ENCODE measurements around the gene FERMT2. TPM values are rescaled to one million over a fixed set of nuclear protein-coding genes. Genes with fewer than 3 reads are reported as not detected.
"Not testable (repeated sequence)": the region's sequence is repeated elsewhere in the genome, so short reads cannot be mapped to it uniquely, and the experiment has no call there.

FERMT2 gene
- total RNA-seq, 1 experiment from 2014 or later = 33.3 TPM

GRCh38 chr14:52920411-52920810 lies 30.4 kb downstream of the FERMT2 start:
- in situ Hi-C loops (cut with HindIII; ENCODE audit: low pct_unique_long_range_greater_than_20kb, low sequenced_read_pairs); POLR2A ChIA-PET; H3K9me3 ChIP-seq (ENCODE audit: control insufficient read depth, insufficient read depth, low read depth, low read length); H3K27me3 ChIP-seq (ENCODE audit: control insufficient read depth, insufficient read depth, low read length); H3K36me3 ChIP-seq (ENCODE audit: control insufficient read depth, insufficient read depth, low read length); ATAC-seq; intact Hi-C loops (cut with micrococcal nuclease; ENCODE audit: unreplicated experiment); H3K4me3 ChIP-seq (ENCODE audit: low read depth in 2 of 2, low read length in 2 of 2); BruUV-seq (replicated peaks); CTCF ChIA-PET; DNase-seq (ENCODE audit: low read depth, low spot score); H3K27ac ChIP-seq (ENCODE audit: low read length): not testable (repeated sequence)
- TF ChIP-seq TCF7L2 (IDR thresholded peaks at IDR 0.05; ENCODE audit: low read depth, low read length) = 0 out of 2 replicates have a peak, but pooled peaks have one; percentile 5
- H3K4me1 ChIP-seq (ENCODE audit: control insufficient read depth, insufficient read depth, low read length) = peaks cover 23% of the 10 kb centered on the region

- DNase-seq (ENCODE audit: low read depth, low spot score) = no peak
- POLR2A ChIA-PET = interaction anchor here (0.6 kb wide), 1 partner anchor 864 kb away, joined by 3 read pairs; no protein-coding TSS in a partner anchor
- no peaks in the 10 kb centered on the region for H3K27me3 ChIP-seq (ENCODE audit: control insufficient read depth, insufficient read depth, low read length)
- no peak for ATAC-seq
- BruUV-seq (replicated peaks) = no TSS peak
- in situ Hi-C loops (cut with HindIII; ENCODE audit: low pct_unique_long_range_greater_than_20kb, low sequenced_read_pairs) (no loop called here), intact Hi-C loops (cut with micrococcal nuclease; ENCODE audit: unreplicated experiment) (no loop called here)
- no peaks in the 10 kb centered on the region; the same call in 1 of the 2 replicates for H3K36me3 ChIP-seq (ENCODE audit: control insufficient read depth, insufficient read depth, low read length)
- no peaks in the 10 kb centered on the region for H3K9me3 ChIP-seq (ENCODE audit: control insufficient read depth, insufficient read depth, low read depth, low read length)
- H3K4me1 ChIP-seq (ENCODE audit: control insufficient read depth, insufficient read depth, low read length) = peaks cover 23% of the 10 kb centered on the region
- no peak overlapping the region for H3K27ac ChIP-seq (ENCODE audit: low read length)
- TF ChIP-seq POLR2AphosphoS5 (IDR thresholded peaks at IDR 0.05; ENCODE audit: low read depth, low read length) = no peak
- TF ChIP-seq TCF7L2 (IDR thresholded peaks at IDR 0.05; ENCODE audit: low read depth, low read length) = peak; percentile 54
- CTCF ChIA-PET = no interaction called here
- H3K4me3 ChIP-seq (ENCODE audit: low read depth in 2 of 2, low read length in 2 of 2) = no peak overlapping the region
Observed at GRCh38 chr14:52919971-52920370, 30.9 kb downstream of the FERMT2 start.

GRCh38 chr14:52918486-52918885 lies 32.4 kb downstream of the FERMT2 start:
- Histone ChIP-seq H3K36me3 (ENCODE audit: control insufficient read depth, insufficient read depth, low read length) (no peaks in the 10 kb centered on the region; the same call in 1 of the 2 replicates), H3K4me3 (ENCODE audit: low read depth in 2 of 2, low read length in 2 of 2) (no peak overlapping the region), H3K27ac (ENCODE audit: low read length) (no peak overlapping the region), H3K27me3 (ENCODE audit: control insufficient read depth, insufficient read depth, low read length) (no peaks in the 10 kb centered on the region), H3K4me1 (ENCODE audit: control insufficient read depth, insufficient read depth, low read length) (peaks cover 18% of the 10 kb centered on the region), H3K9me3 (ENCODE audit: control insufficient read depth, insufficient read depth, low read depth, low read length) (no peaks in the 10 kb centered on the region)
- ChIA-PET POLR2A (no interaction called here), CTCF (no interaction called here)
- ATAC-seq (peak; percentile 67), DNase-seq (ENCODE audit: low read depth, low spot score) (peak; percentile 78)
- no peak for TF ChIP-seq REST (IDR thresholded peaks at IDR 0.05; ENCODE audit: insufficient read depth in 1 of 2, low read depth in 2 of 2, low read length in 1 of 2)
- TF ChIP-seq SIN3A (IDR thresholded peaks at IDR 0.05; ENCODE audit: borderline replicate concordance, insufficient read depth, low read depth, low read length) = no peak
- TF ChIP-seq POLR2AphosphoS5 (IDR thresholded peaks at IDR 0.05; ENCODE audit: low read depth, low read length) = no peak
- no peak for TF ChIP-seq CTCF (IDR thresholded peaks at IDR 0.05)
- no peak for TF ChIP-seq TCF7L2 (IDR thresholded peaks at IDR 0.05; ENCODE audit: low read depth, low read length)
- in situ Hi-C loops (cut with HindIII; ENCODE audit: low pct_unique_long_range_greater_than_20kb, low sequenced_read_pairs) = no loop called here
- intact Hi-C loops (cut with micrococcal nuclease; ENCODE audit: unreplicated experiment) = no loop called here
- BruUV-seq (replicated peaks) = no TSS peak
